Measurements from ENCODE around the gene ALK.

The ALK gene

DNA sequence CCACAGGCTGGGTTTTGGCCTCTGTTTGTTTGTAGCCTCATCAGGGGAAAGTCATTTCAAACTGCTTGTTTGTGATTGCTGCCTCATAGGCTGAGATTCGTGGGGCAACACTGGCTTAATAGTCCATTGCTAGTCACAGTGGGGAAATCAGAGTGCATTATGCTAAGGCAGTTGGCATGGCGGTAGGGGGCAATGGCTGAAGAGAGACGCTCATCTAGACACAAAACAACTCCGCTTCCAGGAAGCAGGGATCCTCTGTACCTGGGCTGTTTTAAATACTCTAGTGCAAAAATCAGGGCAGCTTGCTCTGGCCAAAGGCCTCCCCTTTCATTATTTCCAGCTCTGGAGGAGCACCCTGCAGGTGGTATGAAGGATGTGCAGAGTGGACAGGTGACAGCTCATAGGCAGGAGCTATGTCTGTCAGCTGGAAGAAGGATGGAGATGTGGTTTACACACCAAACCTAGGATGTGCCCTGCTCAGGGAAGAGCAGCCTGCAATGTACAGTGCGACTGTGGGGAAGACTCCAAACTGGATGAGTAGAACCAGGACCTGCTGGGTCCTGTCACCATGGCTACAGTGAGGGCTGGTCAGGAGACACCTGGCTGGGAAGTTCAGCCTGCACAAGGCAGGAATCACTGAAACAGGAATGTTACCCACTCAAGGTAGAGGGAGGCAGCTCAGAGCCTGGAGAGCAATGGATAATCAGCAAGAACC, 571.9 kb downstream of the ALK start:
- DNase-seq = no peak

GRCh38 chr2:29347774-29348461, 573.5 kb downstream of the ALK start:
- DNase-seq = no peak

DNA sequence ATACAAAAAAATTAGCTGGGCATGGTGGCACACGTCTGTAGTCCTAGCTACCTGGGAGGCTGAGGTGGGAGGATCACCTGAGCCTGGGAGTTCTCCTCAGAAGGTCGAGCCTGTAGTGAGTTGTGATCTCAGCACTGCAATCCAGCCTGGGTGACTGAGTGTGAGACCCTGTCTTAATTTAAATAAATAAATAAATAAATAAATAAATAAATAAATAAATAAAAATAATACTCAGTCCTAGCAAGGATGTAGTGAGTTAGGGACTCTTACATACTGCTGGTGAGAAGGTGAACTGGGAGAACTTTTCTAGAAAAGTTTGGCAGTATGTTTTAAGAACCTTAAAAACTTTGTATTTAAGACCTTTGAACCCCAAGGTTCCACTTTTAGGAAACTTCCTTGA, 576.1 kb downstream of the ALK start:
- no peak for DNase-seq

DNA sequence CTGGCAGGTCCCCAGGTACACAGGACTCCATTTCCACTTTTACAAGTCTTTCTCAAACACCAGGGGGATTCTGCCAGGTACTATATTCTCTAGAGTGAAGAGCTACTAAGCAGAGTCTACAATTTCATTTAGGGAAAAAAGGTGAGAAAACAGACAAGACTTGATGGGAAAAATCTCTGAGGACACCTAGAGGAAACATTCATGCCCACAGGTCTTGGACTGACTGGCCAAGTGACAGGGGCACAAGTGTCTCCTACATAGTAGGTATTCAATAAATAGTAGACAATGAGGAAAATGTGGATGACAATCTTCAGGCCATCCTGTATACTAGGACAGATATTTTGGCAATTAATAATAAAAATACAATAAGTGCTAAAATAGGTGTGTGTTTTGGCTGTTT, 577.6 kb downstream of the ALK start:
- no peak for DNase-seq

- no peak for DNase-seq
Measured at GRCh38 chr2:29336341-29337241, 584.8 kb downstream of the ALK start.

DNA sequence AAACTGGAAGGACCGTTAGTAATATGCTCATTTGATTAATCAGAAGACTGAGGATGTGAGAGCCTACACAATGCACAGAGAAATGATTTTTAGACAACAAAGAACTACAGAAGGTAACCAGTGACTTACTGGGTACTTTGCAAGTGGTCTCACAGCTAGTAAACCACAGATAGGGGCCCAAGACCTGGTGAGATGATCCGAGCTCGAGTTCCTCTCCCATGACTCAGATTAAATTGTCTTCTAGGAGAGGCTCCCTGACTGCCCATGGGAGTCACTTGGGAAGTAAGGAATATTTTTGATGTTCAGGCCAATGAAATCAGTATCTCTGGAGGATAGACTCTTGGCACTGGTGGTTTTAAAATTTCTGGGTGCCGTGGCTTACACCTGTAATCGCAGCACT, 586.0 kb downstream of the ALK start:
- no peak for DNase-seq

DNA sequence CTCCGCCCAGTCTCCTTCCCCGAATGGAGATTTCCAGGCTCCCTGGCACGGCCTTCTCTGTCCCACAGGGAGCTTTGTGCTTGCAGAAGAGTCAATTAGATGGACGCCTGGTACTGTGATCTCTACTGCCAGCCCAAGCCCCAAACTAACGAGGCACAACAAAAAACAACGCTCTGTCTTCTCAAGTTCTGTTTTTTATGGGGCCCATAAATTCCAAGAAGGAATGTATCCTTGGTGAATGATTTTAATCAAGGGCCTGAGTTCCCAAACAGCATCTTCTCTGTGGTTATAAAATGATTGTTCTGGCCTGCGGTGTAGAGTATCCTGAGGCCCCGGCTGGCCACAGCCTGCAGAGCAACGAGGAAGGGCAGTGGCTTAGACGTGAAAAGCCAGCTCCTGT, 586.7 kb downstream of the ALK start:
- DNase-seq = no peak

- no peak for DNase-seq
Measured at GRCh38 chr2:29332540-29332939, 588.8 kb downstream of the ALK start.

DNA sequence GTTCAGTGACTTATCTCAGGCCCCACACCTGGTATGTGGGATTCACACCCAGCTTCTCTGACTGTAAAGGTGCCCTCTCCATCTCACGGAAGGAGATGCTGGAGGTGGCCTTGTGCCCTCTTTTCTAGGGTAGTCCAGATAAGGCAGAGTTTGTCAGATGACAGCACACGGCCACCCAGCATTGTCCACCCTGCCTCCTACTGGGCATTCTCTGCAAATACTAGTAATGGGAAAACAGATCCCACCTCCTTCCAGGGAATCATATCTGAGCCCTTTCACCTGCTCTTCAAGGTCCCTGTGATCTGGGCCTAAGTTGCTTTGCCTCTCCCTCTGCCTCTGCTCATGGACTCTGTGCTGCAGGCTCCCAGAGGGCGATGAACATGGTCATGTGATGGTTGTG, 591.5 kb downstream of the ALK start:
- no peak for DNase-seq

DNA sequence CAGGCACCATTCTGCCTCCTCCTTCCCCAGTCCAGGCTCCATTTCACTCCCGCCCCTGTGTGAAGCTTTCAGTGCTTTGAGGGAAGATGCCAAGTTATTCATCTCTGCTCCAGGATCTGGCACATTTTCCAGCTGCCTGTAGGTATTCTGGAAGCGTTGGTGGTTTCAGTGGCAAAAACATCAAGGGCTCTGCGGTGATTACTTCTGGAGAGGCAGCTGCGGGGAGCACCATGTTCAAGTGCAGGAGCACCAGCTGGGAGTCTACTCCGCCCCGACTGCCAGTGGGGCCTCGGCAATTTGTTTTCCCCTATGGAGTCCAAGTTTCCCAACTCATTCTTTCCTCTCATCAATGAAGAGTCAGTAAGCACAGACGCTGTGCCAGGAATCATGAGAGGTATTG, 594.5 kb downstream of the ALK start:
- peak; percentile 18 for DNase-seq

DNA sequence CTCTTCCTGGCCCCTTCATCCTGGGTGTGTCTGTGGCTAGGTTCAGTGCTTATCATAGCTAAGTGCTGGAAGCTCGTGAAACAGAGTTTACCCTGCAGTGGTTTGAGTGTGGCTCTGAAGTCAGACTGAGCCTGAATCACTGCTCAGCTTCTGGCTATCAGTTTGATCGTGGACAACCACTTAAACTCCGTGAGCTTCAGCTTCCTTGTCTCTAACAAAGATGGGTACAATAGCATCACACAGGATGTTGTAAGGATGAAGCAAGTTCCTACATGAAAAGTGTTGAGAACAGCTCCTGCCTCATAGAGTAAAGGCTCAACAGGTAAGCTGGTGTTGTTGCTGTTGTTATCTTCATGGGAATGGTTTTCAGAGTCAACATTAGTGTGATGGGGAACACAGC, 595.8 kb downstream of the ALK start:
- no peak for DNase-seq

DNA sequence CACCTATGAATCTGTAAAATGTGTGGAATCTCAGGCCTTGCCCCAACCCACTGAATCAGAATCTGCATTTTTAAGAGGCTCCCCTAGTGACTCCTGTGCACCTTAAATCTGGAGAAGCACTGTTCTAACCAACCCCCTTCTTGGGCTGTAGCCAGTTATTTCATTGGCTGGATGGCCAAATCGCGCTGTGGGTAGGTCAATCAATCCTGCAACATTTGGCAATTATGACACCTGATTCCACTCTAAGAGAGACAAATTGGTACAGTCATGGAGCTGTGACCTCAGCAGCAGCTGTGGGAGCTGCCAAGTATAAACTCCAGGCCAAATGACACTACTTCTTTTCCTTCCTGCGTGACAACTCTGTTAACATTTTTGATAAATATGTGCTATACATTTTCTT, 597.4 kb downstream of the ALK start:
- DNase-seq = peak; percentile 47

- DNase-seq = no peak
Measured at GRCh38 chr2:29323301-29323700, 598.1 kb downstream of the ALK start.

- DNase-seq = no peak
Measured at GRCh38 chr2:29322011-29322410, 599.4 kb downstream of the ALK start.

DNA sequence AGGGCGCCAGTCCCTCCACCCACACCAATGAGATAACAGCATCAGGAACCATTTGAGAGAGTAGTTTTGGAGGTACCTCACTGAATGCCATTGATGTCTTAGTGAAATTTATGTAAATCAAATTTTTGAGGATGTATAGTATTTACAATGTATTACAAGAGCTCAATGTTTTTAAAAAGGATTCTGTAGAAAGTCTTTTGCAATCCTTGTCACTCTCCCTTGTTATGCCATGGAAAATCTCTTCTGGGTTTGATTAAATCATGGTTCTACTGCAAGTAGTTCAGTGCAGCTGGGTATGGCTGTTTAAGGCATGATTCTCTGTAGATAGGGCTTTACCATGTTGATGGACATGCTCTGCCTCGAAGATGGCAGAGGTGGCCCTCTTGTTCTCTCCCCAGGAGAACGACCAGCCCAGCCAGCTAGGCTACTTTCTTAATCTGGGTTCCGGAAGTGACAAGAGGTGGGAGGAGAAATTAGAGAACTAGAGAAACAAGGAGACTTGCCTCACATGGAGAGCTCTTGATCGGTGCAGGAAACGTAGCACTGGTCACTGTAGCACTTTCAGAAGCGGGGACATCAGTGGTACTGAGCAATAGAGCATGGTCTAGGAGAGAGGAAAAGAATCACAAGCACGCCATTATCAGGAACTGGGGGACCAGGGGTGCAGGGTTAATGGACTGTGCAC, 603.4 kb downstream of the ALK start:
- no peak for DNase-seq

- DNase-seq = no peak
Measured at GRCh38 chr2:29317077-29317517, 604.3 kb downstream of the ALK start.

DNA sequence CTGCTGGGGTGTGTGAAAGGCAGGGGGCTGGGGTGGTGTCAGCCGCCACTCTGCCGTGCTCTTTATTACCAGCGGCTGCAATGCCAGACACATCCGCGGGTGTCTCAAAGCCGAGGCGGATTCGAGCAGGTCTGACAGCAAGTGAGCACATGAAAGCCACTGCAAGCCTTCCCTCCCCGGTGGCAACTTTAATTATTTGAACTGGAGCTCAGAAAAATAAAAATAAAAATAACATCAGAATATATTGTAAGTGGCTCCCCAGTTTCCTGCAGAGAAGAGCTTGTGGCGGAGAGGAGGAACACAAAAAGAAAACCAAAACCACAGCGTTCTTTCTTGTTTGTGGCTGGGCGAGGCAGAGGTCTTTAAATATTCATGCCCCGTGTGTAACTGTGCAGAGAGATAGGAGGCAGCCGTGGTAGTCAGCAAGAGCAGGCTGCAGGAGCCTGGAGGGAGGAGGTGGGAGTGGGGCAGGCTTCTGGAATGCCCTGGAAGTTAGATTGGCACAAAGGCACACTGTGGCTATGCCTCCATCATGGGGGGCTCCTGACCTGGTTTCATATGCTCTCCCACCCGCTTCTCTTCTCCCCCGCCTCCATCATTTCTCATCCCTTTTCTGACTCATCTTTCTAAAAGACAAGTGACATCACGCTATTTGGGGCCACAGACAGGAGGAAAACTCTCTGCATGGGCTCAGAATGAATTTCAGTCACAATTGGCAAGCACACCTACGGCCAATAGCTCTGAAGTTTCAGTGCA, 606.4 kb downstream of the ALK start:
- DNase-seq = peak; percentile 27

- DNase-seq = no peak
Measured at GRCh38 chr2:29311458-29311857, 609.9 kb downstream of the ALK start.

DNA sequence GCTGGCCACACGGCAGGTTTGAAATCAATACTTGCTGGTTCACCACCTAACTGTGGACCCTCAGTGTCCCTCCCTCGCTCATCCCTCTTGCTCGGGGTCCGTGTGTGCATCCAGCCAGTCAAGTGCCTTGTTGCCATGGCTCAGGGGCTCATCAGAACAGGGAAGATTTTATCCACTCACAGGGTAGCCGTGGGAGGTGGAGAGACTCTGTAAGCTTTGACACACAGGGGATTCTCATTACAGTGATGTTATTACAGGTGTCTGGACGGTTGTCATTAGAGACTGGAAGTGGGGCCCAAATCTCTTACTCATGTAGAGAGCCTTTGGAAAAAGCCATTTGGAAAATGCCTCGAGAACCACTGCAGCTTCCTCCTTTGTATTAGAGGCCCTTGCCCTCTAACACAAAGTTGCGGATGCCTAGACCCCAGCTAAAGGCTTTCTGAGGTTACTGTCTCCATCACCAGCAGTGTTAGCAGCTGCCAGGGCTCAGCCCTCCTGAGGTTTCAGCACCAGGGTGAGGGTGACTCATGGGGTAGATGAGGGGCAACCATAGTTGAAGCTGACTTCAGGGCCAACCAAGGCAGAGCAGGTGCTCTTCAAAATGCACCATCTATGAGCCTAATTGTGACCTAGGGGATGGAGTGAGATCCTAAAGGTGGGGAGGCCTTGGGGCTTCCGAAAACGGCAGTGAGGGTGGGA, 610.6 kb downstream of the ALK start:
- DNase-seq = no peak

- peak; percentile 61 for DNase-seq
Measured at GRCh38 chr2:29309090-29310029, 612.0 kb downstream of the ALK start.
